K562 (cell line): ENCODE results near the gene WNT2. TPM values are rescaled to one million over a fixed set of nuclear protein-coding genes. Genes with fewer than 3 reads are reported as not detected.

Experiments
- ATAC-seq: fragments of 200-7000 bp; cut with Tn5 transposase; 3 replicates; pipeline ENCODE4 v1.9.1; 2020; ENCODE audit warnings: moderate library complexity
- BruUV-seq: library from RNA; stranded (reverse); fragments of 400-500 nt; replicated peaks from 2 replicates; lab custom pipeline; 2021; lab: Mats Ljungman, UMichigan
- CTCF ChIA-PET: fragments of 300-600 bp; formaldehyde crosslinking; extraction: SDS; loops from one replicate; lab custom pipeline; 2021; ENCODE audit warnings: low intra/inter-chr PET ratio; lab: Yijun Ruan, JAX
- POLR2A ChIA-PET: fragments of 300-600, 350-650 bp; sonication (Branson Sonifier 250); formaldehyde crosslinking; extraction: SDS; loops from one replicate; lab custom pipeline; 2021; ENCODE audit warnings: antibody characterized with exemption, inconsistent platforms; lab: Yijun Ruan, JAX
- DNase-seq, 4 experiments: peaks; one replicate each; pipeline versions ENCODE4 v3.0.0 to v3.0.0-alpha.2; 2011 to 2018; ENCODE audit warnings: low spot score in 3 of 4, mixed read lengths in 3 of 4; ENCODE audit errors: extremely low read depth in 1 of 4
- FAIRE-seq: peaks from 2 replicates; lab custom pipeline; 2011; peaks lifted over from hg19 to GRCh38; lab: Jason Lieb, UNC
- H2AFZ ChIP-seq: 2 replicates; pipeline ENCODE4 v1.6.0; 2011; ENCODE audit warnings: low read depth, low read length, control low read depth, inconsistent platforms
- H3K27ac ChIP-seq: fragments of 200-600 bp; 3 replicates; pipeline ENCODE4 v1.8.0; 2011; ENCODE audit warnings: low read depth, mild to moderate bottlenecking, control low read depth, inconsistent platforms, low read length, moderate library complexity, mixed read lengths; ENCODE audit errors: extremely low read depth
- H3K27me3 ChIP-seq, 2 experiments: fragments of 300-600 bp in 1 of 2; 2 replicates in 1 of 2; 3 replicates in 1 of 2; pipeline versions ENCODE4 v1.6.0 to v1.8.0; 2011; ENCODE audit warnings: inconsistent platforms in 2 of 2, low read length in 2 of 2, mild to moderate bottlenecking in 1 of 2, mixed read lengths in 1 of 2, moderate library complexity in 1 of 2; ENCODE audit not compliant: control insufficient read depth in 2 of 2, insufficient read depth in 2 of 2
- H3K36me3 ChIP-seq: fragments of 300-600 bp; 3 replicates; pipeline ENCODE4 v1.8.0; 2011; ENCODE audit warnings: mild to moderate bottlenecking, low read length, inconsistent platforms; ENCODE audit not compliant: control insufficient read depth, insufficient read depth
- H3K4me1 ChIP-seq, 2 experiments: fragments of 200-600 bp in 1 of 2; replicated peaks in 1 of 2; 2 replicates in 1 of 2; 3 replicates in 1 of 2; pipeline versions ENCODE4 v1.5.1 to v1.8.0; 2011; ENCODE audit warnings: inconsistent platforms in 2 of 2, low read length in 2 of 2, mild to moderate bottlenecking in 1 of 2, mixed read lengths in 1 of 2, moderate library complexity in 1 of 2; ENCODE audit not compliant: control insufficient read depth in 2 of 2, insufficient read depth in 2 of 2
- H3K4me2 ChIP-seq: 2 replicates; pipeline ENCODE4 v1.6.1; 2011; ENCODE audit warnings: low read length, control low read depth, inconsistent platforms, mixed read lengths; ENCODE audit not compliant: insufficient read depth
- H3K4me3 ChIP-seq: fragments of 200-600 bp; sonication (generic), shearing (Covaris generic); 2 replicates; pipeline ENCODE4 v1.5.1; 2016; ENCODE audit warnings: control low read depth, inconsistent platforms
- H3K79me2 ChIP-seq: fragments of 200-600 bp; 3 replicates; pipeline ENCODE4 v1.8.0; 2011; ENCODE audit warnings: low read length, inconsistent platforms; ENCODE audit not compliant: control insufficient read depth, insufficient read depth
- H3K9ac ChIP-seq, 2 experiments: 2 replicates each; pipeline versions ENCODE4 v1.6.0 to v1.6.1; 2011; ENCODE audit warnings: low read depth in 2 of 2, low read length in 2 of 2, control low read depth in 1 of 2, inconsistent platforms in 1 of 2, mild to moderate bottlenecking in 1 of 2, mixed read lengths in 1 of 2; ENCODE audit not compliant: insufficient read depth in 1 of 2
- H3K9me1 ChIP-seq: one replicate; pipeline ENCODE4 v1.6.0; 2011; ENCODE audit warnings: inconsistent platforms, mild to moderate bottlenecking, low read length, moderate library complexity; ENCODE audit not compliant: control insufficient read depth, insufficient read depth
- H3K9me3 ChIP-seq: replicated peaks from 2 replicates; pipeline ENCODE4 v1.5.1; 2011; ENCODE audit warnings: low read depth, low read length, inconsistent platforms; ENCODE audit not compliant: control insufficient read depth, insufficient read depth
- H4K20me1 ChIP-seq: replicated peaks from 2 replicates; pipeline ENCODE4 v1.6.1; 2011; ENCODE audit warnings: low read length, inconsistent platforms, mixed read lengths; ENCODE audit not compliant: control insufficient read depth, insufficient read depth
- C11orf30 ChIP-seq: fragments of 450-650 bp; IDR thresholded peaks from 2 replicates; pipeline ENCODE4 v1.6.1; 2016; ENCODE audit warnings: low read depth, mild to moderate bottlenecking
- GABPA ChIP-seq: fragments of 200-800 bp; sonication (Bioruptor generic); conservative IDR thresholded peaks from 2 replicates; pipeline ENCODE4 v1.6.1; 2016; ENCODE audit warnings: low read depth, missing genetic modification characterization, missing compliant biosample characterization
- KLF10 ChIP-seq: fragments of 250-450 bp; sonication (Bioruptor Pico); IDR thresholded peaks from 2 replicates; pipeline ENCODE4 v1.6.1; 2021; ENCODE audit warnings: matching md5 sums
- POLR2AphosphoS5 ChIP-seq: IDR thresholded peaks from 2 replicates; pipeline ENCODE4 v1.6.1; 2011; ENCODE audit warnings: mild to moderate bottlenecking, low read depth, low read length, moderate library complexity; ENCODE audit not compliant: control insufficient read depth, insufficient read depth
- RAD51 ChIP-seq: fragments of 450-650 bp; IDR thresholded peaks from 2 replicates; pipeline ENCODE4 v1.7.1; 2016; ENCODE audit warnings: low read depth, mild to moderate bottlenecking, borderline replicate concordance
- RB1 ChIP-seq: fragments of 450-650 bp; IDR thresholded peaks from 2 replicates; pipeline ENCODE4 v1.6.1; 2017; ENCODE audit warnings: low read depth, mild to moderate bottlenecking
- RBM17 ChIP-seq: fragments of 200-400 bp; formaldehyde crosslinking; IDR thresholded peaks from 2 replicates; pipeline ENCODE4 v1.6.1; 2017; ENCODE audit warnings: low read depth, mild to moderate bottlenecking, low read length, borderline replicate concordance
- ZNF384 ChIP-seq: IDR thresholded peaks from 2 replicates; pipeline ENCODE4 v1.6.1; 2012; ENCODE audit warnings: low read depth, low read length, improper control_type of control experiment
- WGBS: fragments of 100-300 bp; shearing (Covaris generic); methylation state at CpG from one replicate; pipeline ENCODE4 v1.1.6; 2016; ENCODE audit warnings: low coverage, mixed read lengths; ENCODE audit not compliant: insufficient coverage; ENCODE audit errors: missing lambda C conversion rate; 5-methylcytosine and 5-hydroxymethylcytosine counted together
- in situ Hi-C: fragments of 300-500 bp; cut with MboI; formaldehyde crosslinking; loops from 4 replicates; pipeline ENCODE4 v1.15.0; 2018; ENCODE audit warnings: inconsistent platforms, mixed read lengths
- intact Hi-C: fragments of 100-400 bp; cut with micrococcal nuclease; formaldehyde crosslinking; loops from 2 replicates; pipeline ENCODE4 v1.14.2; 2022
- polyA plus RNA-seq, 8 experiments: library from polyadenylated mRNA; depleted of rRNA in 4 of 8; stranded (reverse) in 5 of 8; unstranded in 3 of 8; fragments of >200 nt; fragmentation: Nextera tagmentation in 2 of 8; fragmentation: Illumina TruSeq in 1 of 8; extraction: Ambion mirVana in 2 of 8; extraction: Trizol in 1 of 8; gene quantifications; 2 replicates each; pipeline versions ENCODE4 v1.2.1 to v1.2.3, GENCODE V29; 2011 to 2014; ENCODE audit warnings: inconsistent platforms in 1 of 8, missing spikeins in 1 of 8
- total RNA-seq, 7 experiments: library from RNA; depleted of rRNA in 6 of 7; stranded (reverse); fragments of >200 nt in 6 of 7; fragmentation: Illumina TruSeq in 2 of 7; extraction: Trizol in 2 of 7; gene quantifications; 2 replicates each; pipeline versions ENCODE4 v1.2.1 to v1.2.3, GENCODE V29; 2011 to 2021; ENCODE audit warnings: low replicate concordance in 1 of 7
- TF ChIP-seq, protein P1 (sequence below): fragments of 250-450 bp; sonication (Bioruptor Pico); IDR thresholded peaks from 2 replicates; pipeline ENCODE4 v1.5.0; 2021
- TF ChIP-seq, protein P2 (sequence below): fragments of 450-650 bp; IDR thresholded peaks from 2 replicates; pipeline ENCODE4 v1.6.1; 2016; ENCODE audit warnings: antibody characterized with exemption

WNT2 gene
- total and polyA plus RNA-seq, 9 of the 15 experiments (the other 6 are each of a cell fraction or from before 2014, with no cell fraction given), result 0.04 TPM; not detected in 8

DNA sequence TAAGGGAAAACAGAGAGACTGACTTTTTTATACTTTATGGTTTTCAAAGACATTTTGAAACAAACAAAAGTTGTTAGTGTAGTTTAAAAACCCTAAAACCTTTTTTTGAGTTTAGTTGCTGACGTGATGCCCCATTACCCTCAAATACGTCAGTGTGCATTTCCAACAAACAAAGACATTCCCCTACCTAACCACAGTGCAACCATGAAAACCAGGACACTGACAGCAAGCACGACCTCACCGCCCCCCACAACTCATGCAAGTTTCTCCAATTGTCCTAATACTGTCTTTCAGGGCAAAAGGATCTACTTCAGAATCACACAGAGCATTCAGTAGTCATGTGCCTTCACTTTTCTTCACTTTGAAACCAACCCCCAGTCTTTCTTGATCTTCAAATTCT, 75.0 kb downstream of the WNT2 start:
- 0% methylated on average over 4 of the region's 4 CpGs for WGBS
- no peak overlapping the region for H3K4me3 ChIP-seq
- intact Hi-C loops (no loop called here), in situ Hi-C loops (no loop called here)
- BruUV-seq, result no TSS peak
- TF ChIP-seq, protein P1, sequence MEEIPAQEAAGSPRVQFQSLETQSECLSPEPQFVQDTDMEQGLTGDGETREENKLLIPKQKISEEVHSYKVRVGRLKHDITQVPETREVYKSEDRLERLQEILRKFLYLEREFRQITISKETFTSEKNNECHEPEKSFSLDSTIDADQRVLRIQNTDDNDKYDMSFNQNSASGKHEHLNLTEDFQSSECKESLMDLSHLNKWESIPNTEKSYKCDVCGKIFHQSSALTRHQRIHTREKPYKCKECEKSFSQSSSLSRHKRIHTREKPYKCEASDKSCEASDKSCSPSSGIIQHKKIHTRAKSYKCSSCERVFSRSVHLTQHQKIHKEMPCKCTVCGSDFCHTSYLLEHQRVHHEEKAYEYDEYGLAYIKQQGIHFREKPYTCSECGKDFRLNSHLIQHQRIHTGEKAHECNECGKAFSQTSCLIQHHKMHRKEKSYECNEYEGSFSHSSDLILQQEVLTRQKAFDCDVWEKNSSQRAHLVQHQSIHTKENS (CRISPR knock-in tag), result no peak
- TF ChIP-seq C11orf30 (no peak), RBM17 (no peak), POLR2AphosphoS5 (no peak), ZNF384 (no peak), GABPA (no peak), KLF10 (CRISPR knock-in tag) (no peak), RAD51 (no peak), RB1 (no peak)
- TF ChIP-seq, protein P2, sequence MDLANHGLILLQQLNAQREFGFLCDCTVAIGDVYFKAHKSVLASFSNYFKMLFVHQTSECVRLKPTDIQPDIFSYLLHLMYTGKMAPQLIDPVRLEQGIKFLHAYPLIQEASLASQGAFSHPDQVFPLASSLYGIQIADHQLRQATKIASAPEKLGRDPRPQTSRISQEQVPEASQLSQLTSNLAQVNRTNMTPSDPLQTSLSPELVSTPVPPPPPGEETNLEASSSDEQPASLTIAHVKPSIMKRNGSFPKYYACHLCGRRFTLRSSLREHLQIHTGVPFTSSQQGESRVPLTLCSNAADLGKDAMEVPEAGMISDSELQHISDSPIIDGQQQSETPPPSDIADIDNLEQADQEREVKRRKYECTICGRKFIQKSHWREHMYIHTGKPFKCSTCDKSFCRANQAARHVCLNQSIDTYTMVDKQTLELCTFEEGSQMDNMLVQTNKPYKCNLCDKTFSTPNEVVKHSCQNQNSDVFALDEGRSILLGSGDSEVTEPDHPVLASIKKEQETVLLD, result no peak
- H3K27ac ChIP-seq, result no peak overlapping the region
- no peaks in the 10 kb centered on the region for H3K36me3 ChIP-seq
- ATAC-seq, result no peak
- no peaks in the 10 kb centered on the region for H3K79me2 ChIP-seq
- H3K4me1 ChIP-seq, result no peaks in the 10 kb centered on the region
- no peak overlapping the region for H3K4me2 ChIP-seq
- no peaks in the 10 kb centered on the region for H3K9me1 ChIP-seq
- no peaks in the 10 kb centered on the region for H4K20me1 ChIP-seq
- H3K27me3 ChIP-seq, result peaks cover 10 to 21% of the 10 kb centered on the region in 2 experiments; a peak in 4 of 5 replicates
- POLR2A ChIA-PET, result no interaction called here
- H3K9ac ChIP-seq, result no peak overlapping the region
- H2AFZ ChIP-seq, result no peak overlapping the region
- H3K9me3 ChIP-seq, result no peaks in the 10 kb centered on the region; the same call in 1 of the 2 replicates
- FAIRE-seq, result no peak
- CTCF ChIA-PET, result no interaction called here
- DNase-seq, result no peak
